Osteoblast (primary cell): Measurements from ENCODE around the gene AFAP1. TPM values are rescaled to one million over a fixed set of nuclear protein-coding genes. Genes with fewer than 3 reads are reported as not detected.

Experiments used
- DNase-seq: peaks from one replicate; pipeline ENCODE4 v3.0.0; 2011; ENCODE audit warnings: low spot score, mixed read lengths; ENCODE audit not compliant: insufficient read length; ENCODE audit errors: missing footprints
- H2AFZ ChIP-seq: 2 replicates; pipeline ENCODE4 v1.6.0; 2011; ENCODE audit warnings: mild to moderate bottlenecking, low read length
- H3K27ac ChIP-seq: 2 replicates; pipeline ENCODE4 v1.5.1; 2011; ENCODE audit warnings: mild to moderate bottlenecking, low read depth, low read length, moderate library complexity
- H3K27me3 ChIP-seq: 2 replicates; pipeline ENCODE4 v1.6.0; 2012; ENCODE audit warnings: mild to moderate bottlenecking, control low read depth, inconsistent platforms, low read length, moderate library complexity; ENCODE audit not compliant: insufficient read depth
- H3K36me3 ChIP-seq: 2 replicates; pipeline ENCODE4 v1.5.1; 2011; ENCODE audit warnings: mild to moderate bottlenecking, low read length, control low read depth, moderate library complexity; ENCODE audit not compliant: insufficient read depth
- H3K4me1 ChIP-seq: 2 replicates; pipeline ENCODE4 v1.5.1; 2011; ENCODE audit warnings: mild to moderate bottlenecking, low read length, control low read depth, moderate library complexity; ENCODE audit not compliant: insufficient read depth
- H3K4me2 ChIP-seq: 2 replicates; pipeline ENCODE4 v1.6.0; 2011; ENCODE audit warnings: mild to moderate bottlenecking, low read length; ENCODE audit not compliant: insufficient read depth
- H3K4me3 ChIP-seq: fragments of 200-600 bp; sonication (generic); 3 replicates; pipeline ENCODE4 v1.5.1; 2012; ENCODE audit warnings: mild to moderate bottlenecking, low read length, inconsistent platforms; ENCODE audit not compliant: insufficient read depth
- H3K79me2 ChIP-seq: 2 replicates; pipeline ENCODE4 v1.6.0; 2012; ENCODE audit warnings: mild to moderate bottlenecking, low read length, control low read depth, inconsistent platforms; ENCODE audit not compliant: insufficient read depth
- H3K9me3 ChIP-seq: 2 replicates; pipeline ENCODE4 v1.5.1; 2011; ENCODE audit warnings: low read depth, low read length, control low read depth
- H4K20me1 ChIP-seq: 2 replicates; pipeline ENCODE4 v1.6.0; 2012; ENCODE audit warnings: mild to moderate bottlenecking, low read length, control low read depth; ENCODE audit not compliant: insufficient read depth
- CTCF ChIP-seq: IDR thresholded peaks from 2 replicates; pipeline ENCODE4 v1.5.1; 2011; ENCODE audit warnings: mild to moderate bottlenecking, low read depth, low read length, moderate library complexity; ENCODE audit errors: extremely low read depth
- total RNA-seq: library from RNA; depleted of rRNA; stranded (reverse); fragments of >200 nt; gene quantifications from 2 replicates; pipeline ENCODE4 v1.2.3, GENCODE V29; 2012

AFAP1 gene
- total RNA-seq, 1 donor = 101 TPM

GRCh38 chr4:7793186-7793585 lies 146.5 kb downstream of the AFAP1 start:
- Histone ChIP-seq H3K9me3 (no peaks in the 10 kb centered on the region), H3K79me2 (peaks cover 75% of the 10 kb centered on the region), H3K4me2 (peak overlapping the region; percentile 64), H3K4me3 (no peak overlapping the region), H2AFZ (no peak overlapping the region), H3K27me3 (no peaks in the 10 kb centered on the region), H3K36me3 (peaks cover 91% of the 10 kb centered on the region), H3K4me1 (peaks cover 29% of the 10 kb centered on the region), H3K27ac (peak overlapping the region; percentile 70), H4K20me1 (peaks cover 58% of the 10 kb centered on the region)
- no peak for DNase-seq
- TF ChIP-seq CTCF = no peak

GRCh38 chr4:7792616-7793015 lies 147.0 kb downstream of the AFAP1 start:
- Histone ChIP-seq H3K79me2 (peaks cover 78% of the 10 kb centered on the region), H3K4me2 (peak overlapping the region; percentile 64)
- TF ChIP-seq CTCF = no peak

GRCh38 chr4:7790999-7791398 lies 148.7 kb downstream of the AFAP1 start:
- peak overlapping the region; percentile 70 for H3K27ac ChIP-seq
- no peaks in the 10 kb centered on the region for H3K9me3 ChIP-seq
- H3K79me2 ChIP-seq = peaks cover 85% of the 10 kb centered on the region
- H2AFZ ChIP-seq = no peak overlapping the region
- no peak for TF ChIP-seq CTCF
- no peak overlapping the region for H3K4me3 ChIP-seq
- H3K4me2 ChIP-seq = no peak overlapping the region
- H3K4me1 ChIP-seq = peaks cover 29% of the 10 kb centered on the region
- peaks cover 94% of the 10 kb centered on the region for H3K36me3 ChIP-seq
- H4K20me1 ChIP-seq = peaks cover 54% of the 10 kb centered on the region
- H3K27me3 ChIP-seq = no peaks in the 10 kb centered on the region
- DNase-seq = peak; percentile 68

More at GRCh38 chr4:7792616-7793015, 147.0 kb downstream of the AFAP1 start:
- Histone ChIP-seq H3K27me3 (no peaks in the 10 kb centered on the region), H3K4me1 (peaks cover 29% of the 10 kb centered on the region), H2AFZ (no peak overlapping the region), H4K20me1 (peaks cover 54% of the 10 kb centered on the region), H3K27ac (peak overlapping the region; percentile 70), H3K4me3 (no peak overlapping the region), H3K9me3 (no peaks in the 10 kb centered on the region), H3K36me3 (peaks cover 91% of the 10 kb centered on the region)
- DNase-seq = peak; percentile 72

- Histone ChIP-seq H3K9me3 (no peaks in the 10 kb centered on the region), H3K27ac (no peak overlapping the region), H2AFZ (no peak overlapping the region), H3K4me3 (no peak overlapping the region), H4K20me1 (peaks cover 64% of the 10 kb centered on the region), H3K4me1 (peaks cover 31% of the 10 kb centered on the region), H3K4me2 (no peak overlapping the region), H3K79me2 (peaks cover 87% of the 10 kb centered on the region), H3K27me3 (no peaks in the 10 kb centered on the region), H3K36me3 (peaks cover 95% of the 10 kb centered on the region)
- TF ChIP-seq CTCF = no peak
- DNase-seq = no peak
Observed at GRCh38 chr4:7790023-7790422, 149.6 kb downstream of the AFAP1 start.
